ENCODE data around the gene ACAD11. TPM values are rescaled to one million over a fixed set of nuclear protein-coding genes. Genes with fewer than 3 reads are reported as not detected.

The ACAD11 gene
- total RNA-seq, 5 donors from 2014 or later (not counting 1 experiment from before 2014, with no cell fraction given): 25.1 to 35.2 (median 32.2) TPM

DNA sequence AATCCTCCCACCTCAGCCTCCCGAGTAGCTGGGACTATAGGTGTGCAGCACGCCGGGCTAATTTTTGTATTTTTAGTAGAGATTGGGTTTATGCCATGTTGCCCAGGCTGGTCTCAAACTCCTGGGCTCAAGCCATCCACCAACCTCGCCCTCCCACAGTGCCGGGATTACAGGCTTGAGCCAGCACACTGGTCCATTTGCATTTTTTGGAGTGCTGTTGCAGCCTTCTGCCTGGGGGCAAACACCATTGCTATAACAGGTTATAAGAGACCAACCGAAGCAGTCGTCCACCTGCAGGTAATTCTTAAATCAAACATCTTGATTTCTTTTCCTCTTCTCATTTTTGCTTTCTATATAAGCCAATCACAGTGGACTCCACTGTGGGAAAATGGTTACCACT lies 34.8 kb downstream of the ACAD11 start:
- WGBS (ENCODE audit: insufficient coverage): 100% methylated on average over 1 of the region's 7 CpGs
- Histone ChIP-seq H3K9me3 (no peaks in the 10 kb centered on the region), H3K4me3 (ENCODE audit: control insufficient read depth in 1 of 2, extremely low read depth in 1 of 2, low read length in 1 of 2) (no peak overlapping the region), H3K27ac (ENCODE audit: low read length) (no peak overlapping the region), H3K4me1 (ENCODE audit: control insufficient read depth in 1 of 2, extremely low read depth in 1 of 2, insufficient read depth in 2 of 2, low read length in 2 of 2) (peaks cover 0 to 3% of the 10 kb centered on the region in 2 experiments), H3K36me3 (ENCODE audit: control insufficient read depth in 2 of 2, extremely low read depth in 1 of 2, insufficient read depth in 1 of 2, low read length in 1 of 2) (peaks cover 0 to 21% of the 10 kb centered on the region in 2 donors), H3K27me3 (replicated peaks in 1 of 2; ENCODE audit: control insufficient read depth in 2 of 2, extremely low read depth in 1 of 2, insufficient read depth in 2 of 2, low read length in 1 of 2) (no peaks in the 10 kb centered on the region)
- Mint-ChIP-seq H3K27ac (no peak overlapping the region), H3K27me3 (no peaks in the 10 kb centered on the region), H3K9me3 (no peaks in the 10 kb centered on the region), H3K36me3 (peaks cover 53% of the 10 kb centered on the region), H3K4me3 (no peak overlapping the region), H3K4me1 (peaks cover 0 to 11% (median 4%) of the 10 kb centered on the region in 3 donors)
- DNase-seq: no peak
- POLR2A ChIA-PET: no interaction called here
- ATAC-seq (replicated peaks in 1 of 4): no peak
- CTCF ChIA-PET: no interaction called here

DNA sequence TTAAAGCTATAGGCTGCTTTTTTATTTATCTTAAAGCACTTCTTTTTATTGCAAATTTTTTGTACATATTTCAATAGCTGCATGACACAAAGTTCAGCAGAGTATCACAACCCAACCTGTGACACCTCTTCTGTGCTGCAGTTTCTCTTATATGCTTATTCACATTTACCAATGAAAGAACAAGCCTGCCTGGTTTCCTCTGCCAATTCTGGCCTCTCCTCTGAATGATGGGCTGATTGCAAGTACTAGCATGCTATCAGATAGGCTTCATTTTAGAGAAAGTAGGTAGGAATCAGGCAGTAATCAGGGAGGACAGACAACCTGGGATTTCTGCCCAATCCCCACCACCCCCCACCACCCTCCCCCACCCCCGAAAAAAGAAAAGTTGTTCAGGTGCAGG lies 36.0 kb downstream of the ACAD11 start:
- no peaks in the 10 kb centered on the region for H3K27me3 Mint-ChIP-seq
- POLR2A ChIA-PET: interaction anchor here in 1 of 2 donors (0.6 kb wide), 2 partner anchors 53 to 265 kb away, joined by 4 read pairs; no protein-coding TSS in a partner anchor
- Histone ChIP-seq H3K4me1 (ENCODE audit: control insufficient read depth in 1 of 2, extremely low read depth in 1 of 2, insufficient read depth in 2 of 2, low read length in 2 of 2) (peaks cover 0 to 3% of the 10 kb centered on the region in 2 experiments), H3K36me3 (ENCODE audit: control insufficient read depth in 2 of 2, extremely low read depth in 1 of 2, insufficient read depth in 1 of 2, low read length in 1 of 2) (peaks cover 0 to 21% of the 10 kb centered on the region in 2 donors), H3K4me3 (ENCODE audit: control insufficient read depth in 1 of 2, extremely low read depth in 1 of 2, low read length in 1 of 2) (no peak overlapping the region), H3K9me3 (no peaks in the 10 kb centered on the region), H3K27ac (ENCODE audit: low read length) (no peak overlapping the region), H3K27me3 (replicated peaks in 1 of 2; ENCODE audit: control insufficient read depth in 2 of 2, extremely low read depth in 1 of 2, insufficient read depth in 2 of 2, low read length in 1 of 2) (no peaks in the 10 kb centered on the region)
- no CpG with 5 or more reads among the region's 1 CpG for WGBS (ENCODE audit: insufficient coverage)
- H3K9me3 Mint-ChIP-seq: no peaks in the 10 kb centered on the region
- no peak overlapping the region for H3K4me3 Mint-ChIP-seq
- ATAC-seq (replicated peaks in 1 of 4): no peak
- DNase-seq: no peak
- H3K36me3 Mint-ChIP-seq: peaks cover 51% of the 10 kb centered on the region
- H3K4me1 Mint-ChIP-seq: peaks cover 0 to 11% (median 4%) of the 10 kb centered on the region in 3 donors
- H3K27ac Mint-ChIP-seq: no peak overlapping the region
- CTCF ChIA-PET: interaction anchor here in 1 of 2 donors (0.9 kb wide), 1 partner anchor 28 kb away, joined by 3 read pairs; no protein-coding TSS in a partner anchor

DNA sequence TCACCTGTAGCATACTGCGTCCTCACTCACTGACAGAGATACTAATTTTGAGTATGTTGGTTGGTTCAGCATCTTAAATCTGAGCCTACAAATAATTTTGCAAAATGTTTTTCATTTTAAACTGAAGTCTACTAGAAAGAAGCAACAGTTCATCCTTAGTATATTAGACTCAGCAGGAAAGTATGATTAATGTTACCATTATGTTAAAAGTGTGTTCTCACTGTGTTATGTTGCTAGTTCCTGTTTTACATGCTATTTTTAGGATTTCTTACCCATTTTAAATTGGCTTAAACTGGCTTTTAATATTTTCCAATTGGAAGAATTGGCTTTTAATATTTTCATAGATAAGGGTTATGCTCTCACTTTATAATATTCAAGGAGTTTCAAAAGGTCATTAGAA lies 36.8 kb downstream of the ACAD11 start:
- WGBS (ENCODE audit: insufficient coverage): no CpG with 5 or more reads among the region's 1 CpG
- H3K4me3 Mint-ChIP-seq: no peak overlapping the region
- peaks cover 50% of the 10 kb centered on the region for H3K36me3 Mint-ChIP-seq
- H3K27me3 Mint-ChIP-seq: no peaks in the 10 kb centered on the region
- CTCF ChIA-PET: no interaction called here
- H3K4me1 Mint-ChIP-seq: peaks cover 0 to 11% (median 4%) of the 10 kb centered on the region in 3 donors
- no peaks in the 10 kb centered on the region for H3K9me3 Mint-ChIP-seq
- peaks cover 0 to 3% of the 10 kb centered on the region in 2 experiments for H3K4me1 ChIP-seq (ENCODE audit: control insufficient read depth in 1 of 2, extremely low read depth in 1 of 2, insufficient read depth in 2 of 2, low read length in 2 of 2)
- no peak for DNase-seq
- no peak for ATAC-seq (replicated peaks in 1 of 4)
- H3K9me3 ChIP-seq: no peaks in the 10 kb centered on the region
- POLR2A ChIA-PET: no interaction called here
- no peak overlapping the region for H3K27ac Mint-ChIP-seq
- peaks cover 0 to 22% of the 10 kb centered on the region in 2 donors for H3K36me3 ChIP-seq (ENCODE audit: control insufficient read depth in 2 of 2, extremely low read depth in 1 of 2, insufficient read depth in 1 of 2, low read length in 1 of 2)
- no peak overlapping the region for H3K27ac ChIP-seq (ENCODE audit: low read length)
- no peak overlapping the region for H3K4me3 ChIP-seq (ENCODE audit: control insufficient read depth in 1 of 2, extremely low read depth in 1 of 2, low read length in 1 of 2)
- H3K27me3 ChIP-seq (replicated peaks in 1 of 2; ENCODE audit: control insufficient read depth in 2 of 2, extremely low read depth in 1 of 2, insufficient read depth in 2 of 2, low read length in 1 of 2): no peaks in the 10 kb centered on the region

DNA sequence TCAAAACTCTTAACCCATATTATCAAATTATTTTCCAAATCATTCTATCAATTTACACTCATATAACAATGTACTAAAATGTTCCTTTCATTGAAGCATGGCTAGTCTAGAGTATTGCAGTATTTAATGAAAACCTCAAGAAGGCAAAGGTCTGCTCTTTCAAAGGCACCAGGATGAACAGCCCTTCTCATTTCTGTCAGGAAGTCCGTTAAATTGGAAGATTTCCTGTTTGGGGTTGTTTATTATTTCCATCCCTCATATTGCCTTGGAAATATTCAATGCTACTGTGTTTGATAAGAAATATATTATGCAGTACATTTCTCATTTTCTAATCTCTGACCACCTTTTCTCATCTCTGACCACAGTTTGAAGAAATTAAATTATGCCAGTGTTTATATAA lies 37.5 kb downstream of the ACAD11 start:
- Mint-ChIP-seq H3K36me3 (peaks cover 50% of the 10 kb centered on the region), H3K4me3 (no peak overlapping the region), H3K4me1 (peaks cover 0 to 11% (median 4%) of the 10 kb centered on the region in 3 donors), H3K27ac (no peak overlapping the region), H3K9me3 (no peaks in the 10 kb centered on the region), H3K27me3 (no peaks in the 10 kb centered on the region)
- whole genome bisulfite sequencing (ENCODE audit: insufficient coverage): no CpG with 5 or more reads among the region's 1 CpG
- ChIA-PET CTCF (no interaction called here), POLR2A (no interaction called here)
- Histone ChIP-seq H3K9me3 (no peaks in the 10 kb centered on the region), H3K27me3 (replicated peaks in 1 of 2; ENCODE audit: control insufficient read depth in 2 of 2, extremely low read depth in 1 of 2, insufficient read depth in 2 of 2, low read length in 1 of 2) (no peaks in the 10 kb centered on the region), H3K27ac (ENCODE audit: low read length) (no peak overlapping the region), H3K4me1 (ENCODE audit: control insufficient read depth in 1 of 2, extremely low read depth in 1 of 2, insufficient read depth in 2 of 2, low read length in 2 of 2) (peaks cover 0 to 3% of the 10 kb centered on the region in 2 experiments), H3K4me3 (ENCODE audit: control insufficient read depth in 1 of 2, extremely low read depth in 1 of 2, low read length in 1 of 2) (no peak overlapping the region), H3K36me3 (ENCODE audit: control insufficient read depth in 2 of 2, extremely low read depth in 1 of 2, insufficient read depth in 1 of 2, low read length in 1 of 2) (peaks cover 0 to 22% of the 10 kb centered on the region in 2 donors)
- DNase-seq: no peak
- ATAC-seq (replicated peaks in 1 of 4): no peak

DNA sequence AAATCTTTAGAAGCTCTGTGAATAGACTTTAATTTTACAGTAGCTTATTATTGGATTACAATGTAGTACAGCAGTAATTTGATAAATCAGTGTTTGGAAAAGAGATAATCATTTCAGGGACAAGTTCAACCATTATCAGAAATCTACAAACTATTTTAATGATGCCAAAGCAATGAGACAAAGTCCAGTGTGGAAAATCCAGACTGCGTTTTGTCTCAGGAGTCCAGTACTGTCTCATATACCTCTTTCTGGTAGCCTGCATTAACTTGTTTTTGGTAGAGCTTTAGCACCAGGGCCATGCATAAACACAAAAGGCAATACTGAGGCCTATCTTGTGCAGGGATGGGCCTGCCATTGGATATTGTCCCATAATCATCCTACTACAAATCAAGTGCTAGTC lies 42.8 kb downstream of the ACAD11 start:
- ATAC-seq (replicated peaks in 1 of 4) (no peak), DNase-seq (no peak)
- Histone ChIP-seq H3K4me1 (ENCODE audit: control insufficient read depth in 1 of 2, extremely low read depth in 1 of 2, insufficient read depth in 2 of 2, low read length in 2 of 2) (no peaks in the 10 kb centered on the region), H3K9me3 (no peaks in the 10 kb centered on the region), H3K27ac (ENCODE audit: low read length) (no peak overlapping the region), H3K4me3 (ENCODE audit: control insufficient read depth in 1 of 2, extremely low read depth in 1 of 2, low read length in 1 of 2) (no peak overlapping the region), H3K36me3 (ENCODE audit: control insufficient read depth in 2 of 2, extremely low read depth in 1 of 2, insufficient read depth in 1 of 2, low read length in 1 of 2) (peaks cover 0 to 21% of the 10 kb centered on the region in 2 donors), H3K27me3 (replicated peaks in 1 of 2; ENCODE audit: control insufficient read depth in 2 of 2, extremely low read depth in 1 of 2, insufficient read depth in 2 of 2, low read length in 1 of 2) (no peaks in the 10 kb centered on the region)
- H3K4me1 Mint-ChIP-seq: peaks cover 0 to 1% (median 0%) of the 10 kb centered on the region in 3 donors
- peaks cover 60% of the 10 kb centered on the region for H3K36me3 Mint-ChIP-seq
- no peaks in the 10 kb centered on the region for H3K27me3 Mint-ChIP-seq
- ChIA-PET POLR2A (no interaction called here), CTCF (interaction anchor here in 1 of 2 donors (0.7 kb wide), 1 partner anchor 25 kb away, joined by 3 read pairs; no protein-coding TSS in a partner anchor)
- no peak overlapping the region for H3K4me3 Mint-ChIP-seq
- H3K27ac Mint-ChIP-seq: no peak overlapping the region
- peaks cover 4 to 7% (median 4%) of the 10 kb centered on the region in 3 donors for H3K9me3 Mint-ChIP-seq
- WGBS (ENCODE audit: insufficient coverage): 100% methylated on average over 1 of the region's 1 CpG

DNA sequence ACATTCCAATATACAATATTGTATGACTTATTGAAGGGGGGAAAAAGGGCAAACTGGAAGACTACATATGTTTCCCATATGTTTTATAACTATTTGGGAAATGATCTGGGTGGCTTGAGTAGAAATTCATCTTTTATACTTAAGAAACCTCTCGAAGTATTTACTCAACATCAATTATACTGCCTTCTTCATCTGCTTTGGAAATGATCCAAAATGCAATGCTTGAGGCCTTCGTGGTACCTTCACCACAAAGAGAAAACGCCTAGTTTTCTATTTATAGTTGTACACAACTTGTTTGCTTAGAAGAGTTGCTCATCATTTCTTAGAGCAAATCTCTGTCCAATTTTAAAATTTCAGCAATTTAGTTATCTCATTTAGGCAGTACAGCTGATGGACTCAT lies 43.7 kb downstream of the ACAD11 start:
- H3K27me3 ChIP-seq (replicated peaks in 1 of 2; ENCODE audit: control insufficient read depth in 2 of 2, extremely low read depth in 1 of 2, insufficient read depth in 2 of 2, low read length in 1 of 2): no peaks in the 10 kb centered on the region
- Mint-ChIP-seq H3K9me3 (peaks cover 4 to 7% (median 4%) of the 10 kb centered on the region in 3 donors), H3K4me1 (no peaks in the 10 kb centered on the region), H3K27me3 (no peaks in the 10 kb centered on the region), H3K27ac (no peak overlapping the region), H3K4me3 (no peak overlapping the region), H3K36me3 (peaks cover 61% of the 10 kb centered on the region)
- no peaks in the 10 kb centered on the region for H3K4me1 ChIP-seq (ENCODE audit: control insufficient read depth in 1 of 2, extremely low read depth in 1 of 2, insufficient read depth in 2 of 2, low read length in 2 of 2)
- CTCF ChIA-PET: no interaction called here
- no peak overlapping the region for H3K27ac ChIP-seq (ENCODE audit: low read length)
- H3K9me3 ChIP-seq: no peaks in the 10 kb centered on the region
- POLR2A ChIA-PET: interaction anchor here in 1 of 2 donors (0.6 kb wide), 1 partner anchor 47 kb away, joined by 5 read pairs; no protein-coding TSS in a partner anchor
- whole genome bisulfite sequencing (ENCODE audit: insufficient coverage): no CpG with 5 or more reads among the region's 3 CpGs
- ATAC-seq (replicated peaks in 1 of 4) (no peak), DNase-seq (no peak)
- H3K36me3 ChIP-seq (ENCODE audit: control insufficient read depth in 2 of 2, extremely low read depth in 1 of 2, insufficient read depth in 1 of 2, low read length in 1 of 2): peaks cover 0 to 17% of the 10 kb centered on the region in 2 donors
- H3K4me3 ChIP-seq (ENCODE audit: control insufficient read depth in 1 of 2, extremely low read depth in 1 of 2, low read length in 1 of 2): no peak overlapping the region

Data from T-cell (primary cell).